Lung (tissue), 12 donors: ENCODE data around the gene PTGFRN. TPM values are rescaled to one million over a fixed set of nuclear protein-coding genes. Genes with fewer than 3 reads are reported as not detected.

Experiments used
- ATAC-seq: fragments of 200-7000 bp; cut with Tn5 transposase; one replicate; pipeline ENCODE4 v1.9.1; 2020; ENCODE audit warnings: moderate number of reproducible peaks; ENCODE audit not compliant: insufficient read depth, low FRiP score
- DNase-seq, 3 donors: peaks; one replicate each; pipeline ENCODE4 v3.0.0-alpha.2; 2013 to 2017
- H3K27ac ChIP-seq, 2 donors: one replicate each; pipeline ENCODE4 v1.5.1; 2013; ENCODE audit warnings: mild to moderate bottlenecking in 2 of 2, moderate library complexity in 2 of 2, control low read depth in 1 of 2, inconsistent platforms in 1 of 2, low read depth in 1 of 2, low read length in 1 of 2
- H3K27me3 ChIP-seq, 3 donors: one replicate each; pipeline ENCODE4 v1.5.1; 2013; ENCODE audit warnings: low read length in 2 of 3; ENCODE audit not compliant: control insufficient read depth in 3 of 3, insufficient read depth in 3 of 3
- H3K36me3 ChIP-seq, 4 donors: one replicate each; pipeline ENCODE4 v1.5.1; 2013; ENCODE audit warnings: low read length in 4 of 4, mild to moderate bottlenecking in 1 of 4, moderate library complexity in 1 of 4; ENCODE audit not compliant: control insufficient read depth in 4 of 4, insufficient read depth in 4 of 4
- H3K4me1 ChIP-seq, 5 donors: one replicate each; pipeline ENCODE4 v1.5.1; 2013; ENCODE audit warnings: low read length in 5 of 5, mild to moderate bottlenecking in 2 of 5, moderate library complexity in 1 of 5; ENCODE audit not compliant: control insufficient read depth in 5 of 5, insufficient read depth in 5 of 5
- H3K4me3 ChIP-seq: one replicate; pipeline ENCODE4 v1.5.1; 2013; ENCODE audit warnings: mild to moderate bottlenecking, control low read depth, moderate library complexity
- H3K9ac ChIP-seq, 2 donors: one replicate each; pipeline ENCODE4 v1.5.1; 2013; ENCODE audit warnings: low read length in 2 of 2, control low read depth in 1 of 2; ENCODE audit not compliant: insufficient read depth in 1 of 2
- H3K9me3 ChIP-seq, 4 donors: one replicate each; pipeline ENCODE4 v1.5.1; 2013; ENCODE audit warnings: low read length in 3 of 4, mild to moderate bottlenecking in 1 of 4, moderate library complexity in 1 of 4; ENCODE audit not compliant: control insufficient read depth in 4 of 4, insufficient read depth in 3 of 4
- WGBS, 2 donors: extraction: QIAGEN DNeasy Blood & Tissue Kit; methylation state at CpG; one replicate each; pipeline ENCODE4 v1.1.7; 2013; 5-methylcytosine and 5-hydroxymethylcytosine counted together
- polyA plus RNA-seq, 2 donors: library from polyadenylated mRNA; stranded (reverse); fragments of 200-250 nt; gene quantifications; one replicate each; pipeline ENCODE4 v1.2.1, GENCODE V29; 2013
- total RNA-seq, 2 donors: library from RNA; depleted of rRNA in 1 of 2; stranded (reverse); fragments of >200 nt in 1 of 2; gene quantifications; one replicate each; pipeline ENCODE4 v1.2.1, GENCODE V29; 2014 to 2021
- TF ChIP-seq, protein P1 (sequence below): IDR thresholded peaks from 2 replicates; pipeline ENCODE4 v1.5.1; 2012; ENCODE audit warnings: mild to moderate bottlenecking; ENCODE audit errors: control extremely low read depth, extremely low read depth
- donor health status: control.
- donor health status: control.
- donor health status: Bipolar disorder and iron deficiency.
- donor health status: healthy.
- donor health status: DM: yes; HTN: yes; CAD: no.

Gene PTGFRN
- total and polyA plus RNA-seq, 4 donors: 8.0 to 51.7 (median 24.9) TPM

DNA sequence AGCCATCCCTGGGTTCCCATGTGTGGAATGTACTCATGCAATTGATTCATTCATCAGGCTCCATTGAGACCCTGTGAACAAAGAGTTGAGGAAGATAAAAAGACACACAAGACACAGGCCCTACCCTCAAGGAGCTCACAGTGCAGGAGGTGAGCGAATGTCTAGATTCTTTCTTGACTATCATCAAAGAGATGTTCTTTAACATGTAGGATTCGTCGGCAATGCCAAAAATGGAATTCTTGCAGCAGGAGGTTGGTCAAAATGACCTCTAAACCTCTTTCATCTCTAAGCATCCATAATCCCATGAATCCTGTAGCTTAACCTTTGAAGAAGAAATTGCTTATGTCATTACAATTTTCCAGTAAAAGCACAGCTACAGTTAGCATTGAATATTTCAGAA, 122.5 kb downstream of the PTGFRN start:
- Histone ChIP-seq H3K9ac (no peak overlapping the region), H3K4me1 (no peaks in the 10 kb centered on the region), H3K4me3 (no peak overlapping the region), H3K27ac (no peak overlapping the region), H3K36me3 (no peaks in the 10 kb centered on the region), H3K9me3 (no peaks in the 10 kb centered on the region), H3K27me3 (no peaks in the 10 kb centered on the region)
- 94% methylated on average over 3 of the region's 3 CpGs for WGBS, 2 donors
- ATAC-seq (no peak), DNase-seq (no peak)
- TF ChIP-seq, protein P1, sequence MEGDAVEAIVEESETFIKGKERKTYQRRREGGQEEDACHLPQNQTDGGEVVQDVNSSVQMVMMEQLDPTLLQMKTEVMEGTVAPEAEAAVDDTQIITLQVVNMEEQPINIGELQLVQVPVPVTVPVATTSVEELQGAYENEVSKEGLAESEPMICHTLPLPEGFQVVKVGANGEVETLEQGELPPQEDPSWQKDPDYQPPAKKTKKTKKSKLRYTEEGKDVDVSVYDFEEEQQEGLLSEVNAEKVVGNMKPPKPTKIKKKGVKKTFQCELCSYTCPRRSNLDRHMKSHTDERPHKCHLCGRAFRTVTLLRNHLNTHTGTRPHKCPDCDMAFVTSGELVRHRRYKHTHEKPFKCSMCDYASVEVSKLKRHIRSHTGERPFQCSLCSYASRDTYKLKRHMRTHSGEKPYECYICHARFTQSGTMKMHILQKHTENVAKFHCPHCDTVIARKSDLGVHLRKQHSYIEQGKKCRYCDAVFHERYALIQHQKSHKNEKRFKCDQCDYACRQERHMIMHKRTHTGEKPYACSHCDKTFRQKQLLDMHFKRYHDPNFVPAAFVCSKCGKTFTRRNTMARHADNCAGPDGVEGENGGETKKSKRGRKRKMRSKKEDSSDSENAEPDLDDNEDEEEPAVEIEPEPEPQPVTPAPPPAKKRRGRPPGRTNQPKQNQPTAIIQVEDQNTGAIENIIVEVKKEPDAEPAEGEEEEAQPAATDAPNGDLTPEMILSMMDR: no peak

DNA sequence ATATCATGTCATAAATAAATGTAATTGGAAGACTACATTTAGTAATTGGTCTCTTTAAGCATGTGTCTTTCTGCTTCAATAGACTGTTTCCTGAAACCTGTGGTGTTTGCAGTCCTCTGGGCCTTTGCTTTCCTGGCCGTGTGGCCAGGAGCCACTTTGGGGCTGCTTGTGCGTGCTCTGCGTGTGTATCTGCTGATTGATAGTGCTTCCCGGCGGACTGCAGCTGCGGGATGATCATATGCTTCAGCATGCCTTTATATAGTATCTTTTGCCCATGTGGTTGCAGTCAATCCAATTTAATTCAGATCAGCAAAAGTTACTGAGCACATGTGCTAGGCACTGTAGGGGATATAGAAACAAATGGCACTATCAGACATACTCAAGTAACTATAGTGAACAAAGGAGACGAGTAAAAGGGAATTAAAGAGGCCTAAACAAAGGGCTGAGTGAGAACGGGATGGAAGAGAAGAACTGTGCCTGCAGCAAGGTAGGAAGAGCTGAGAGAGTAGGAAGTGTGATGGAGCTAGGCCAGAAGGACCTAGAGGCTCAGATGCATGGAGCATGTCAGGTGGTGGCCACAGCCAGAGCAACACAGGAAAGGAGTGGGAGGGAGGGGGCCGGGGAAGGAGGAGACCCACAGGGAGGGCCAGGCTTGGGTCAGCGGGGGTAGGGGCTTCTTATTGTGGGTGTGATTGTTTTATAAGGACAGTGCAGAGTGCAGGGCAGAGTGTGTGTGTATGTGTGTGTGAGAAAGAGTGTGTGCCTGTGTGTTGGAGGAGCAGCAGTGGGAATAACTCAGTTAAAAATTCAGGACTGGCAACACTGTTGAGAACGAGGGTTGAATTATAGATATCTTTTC, 123.2 kb downstream of the PTGFRN start:
- no peak overlapping the region for H3K4me3 ChIP-seq
- TF ChIP-seq, protein P1: no peak
- no peak for ATAC-seq
- no peak overlapping the region for H3K9ac ChIP-seq
- no peaks in the 10 kb centered on the region for H3K4me1 ChIP-seq
- H3K36me3 ChIP-seq: no peaks in the 10 kb centered on the region
- 78 to 91% methylated on average over 11 of the region's 11 CpGs for WGBS, 2 donors
- H3K27ac ChIP-seq: no peak overlapping the region
- H3K27me3 ChIP-seq: no peaks in the 10 kb centered on the region
- no peak for DNase-seq
- no peaks in the 10 kb centered on the region for H3K9me3 ChIP-seq

DNA sequence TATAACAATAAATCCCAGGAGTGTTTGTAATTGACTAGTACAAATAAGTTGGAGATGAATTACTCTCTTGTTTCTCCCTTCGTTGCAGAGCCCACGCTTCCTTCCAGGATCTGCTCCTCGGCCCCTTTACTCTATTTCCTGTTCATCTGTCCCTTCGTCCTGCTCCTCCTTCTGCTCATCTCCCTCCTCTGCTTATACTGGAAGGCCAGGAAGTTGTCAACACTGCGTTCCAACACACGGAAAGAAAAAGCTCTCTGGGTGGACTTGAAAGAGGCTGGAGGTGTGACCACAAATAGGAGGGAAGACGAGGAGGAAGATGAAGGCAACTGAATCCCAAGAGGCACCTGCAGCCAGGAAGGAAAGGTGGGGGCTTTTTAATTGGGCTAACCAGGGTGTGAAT, 124.1 kb downstream of the PTGFRN start:
- no peak for ATAC-seq
- WGBS, 2 donors: 73 to 74% methylated on average over 7 of the region's 7 CpGs
- Histone ChIP-seq H3K9me3 (no peaks in the 10 kb centered on the region), H3K4me3 (no peak overlapping the region), H3K27me3 (no peaks in the 10 kb centered on the region), H3K4me1 (no peaks in the 10 kb centered on the region), H3K27ac (no peak overlapping the region), H3K9ac (no peak overlapping the region), H3K36me3 (no peaks in the 10 kb centered on the region)
- TF ChIP-seq, protein P1: no peak
- no peak for DNase-seq
